Measurements from ENCODE around the gene R3HDML.

Gene R3HDML

DNA sequence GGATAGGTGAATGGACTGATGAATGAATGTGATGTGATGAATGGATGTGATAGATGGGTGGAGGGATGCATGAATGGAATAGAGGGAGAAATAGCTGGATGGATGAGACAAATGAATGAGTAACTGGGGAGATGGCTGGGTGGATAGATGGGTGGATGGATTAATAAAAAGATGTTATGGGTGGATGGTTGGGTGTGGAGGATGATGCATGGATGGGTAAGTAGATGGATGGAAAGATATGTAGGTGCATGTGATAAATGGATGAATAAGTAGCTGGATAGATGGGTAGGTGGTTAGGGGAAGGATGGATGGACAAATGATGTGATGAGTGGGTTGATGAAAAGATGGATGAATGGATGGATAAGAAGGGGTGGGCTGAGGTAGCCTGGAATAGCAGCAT, 23.4 kb downstream of the R3HDML start:
- Histone ChIP-seq H3K27me3 (peaks cover 36% of the 10 kb centered on the region), H3K27ac (no peak overlapping the region), H3K4me1 (ENCODE audit: control insufficient read depth in 1 of 2, insufficient read depth in 1 of 2, low read depth in 1 of 2, low read length in 1 of 2) (no peaks in the 10 kb centered on the region), H3K9me3 (no peaks in the 10 kb centered on the region), H3K4me3 (ENCODE audit: low read depth in 1 of 2, low read length in 1 of 2) (no peak overlapping the region), H3K36me3 (no peaks in the 10 kb centered on the region)
- TF ChIP-seq, protein P1, sequence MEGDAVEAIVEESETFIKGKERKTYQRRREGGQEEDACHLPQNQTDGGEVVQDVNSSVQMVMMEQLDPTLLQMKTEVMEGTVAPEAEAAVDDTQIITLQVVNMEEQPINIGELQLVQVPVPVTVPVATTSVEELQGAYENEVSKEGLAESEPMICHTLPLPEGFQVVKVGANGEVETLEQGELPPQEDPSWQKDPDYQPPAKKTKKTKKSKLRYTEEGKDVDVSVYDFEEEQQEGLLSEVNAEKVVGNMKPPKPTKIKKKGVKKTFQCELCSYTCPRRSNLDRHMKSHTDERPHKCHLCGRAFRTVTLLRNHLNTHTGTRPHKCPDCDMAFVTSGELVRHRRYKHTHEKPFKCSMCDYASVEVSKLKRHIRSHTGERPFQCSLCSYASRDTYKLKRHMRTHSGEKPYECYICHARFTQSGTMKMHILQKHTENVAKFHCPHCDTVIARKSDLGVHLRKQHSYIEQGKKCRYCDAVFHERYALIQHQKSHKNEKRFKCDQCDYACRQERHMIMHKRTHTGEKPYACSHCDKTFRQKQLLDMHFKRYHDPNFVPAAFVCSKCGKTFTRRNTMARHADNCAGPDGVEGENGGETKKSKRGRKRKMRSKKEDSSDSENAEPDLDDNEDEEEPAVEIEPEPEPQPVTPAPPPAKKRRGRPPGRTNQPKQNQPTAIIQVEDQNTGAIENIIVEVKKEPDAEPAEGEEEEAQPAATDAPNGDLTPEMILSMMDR (IDR thresholded peaks at IDR 0.05), result no peak

DNA sequence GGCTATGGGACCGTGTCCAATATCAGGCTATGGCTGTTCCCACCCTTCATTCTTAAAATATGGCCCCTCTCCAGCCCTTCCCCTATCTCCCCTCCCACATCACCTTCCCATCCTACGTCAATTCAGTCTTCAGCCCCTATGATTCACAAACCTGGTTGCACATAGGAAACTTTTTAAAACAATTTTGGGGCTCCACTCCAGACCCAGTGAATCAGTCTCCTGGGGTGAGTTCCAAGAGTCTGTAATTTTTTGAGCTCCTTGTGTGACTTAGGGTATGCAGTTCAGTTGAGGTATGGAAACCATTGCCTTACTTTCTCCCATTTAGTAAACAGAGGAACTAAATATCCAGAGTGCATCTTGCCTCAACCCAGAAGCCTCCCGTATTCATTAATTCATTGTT, 24.2 kb downstream of the R3HDML start:
- no peaks in the 10 kb centered on the region for H3K4me1 ChIP-seq (ENCODE audit: control insufficient read depth in 1 of 2, insufficient read depth in 1 of 2, low read depth in 1 of 2, low read length in 1 of 2)
- no peaks in the 10 kb centered on the region for H3K36me3 ChIP-seq
- H3K27ac ChIP-seq, result no peak overlapping the region
- H3K27me3 ChIP-seq, result peaks cover 36% of the 10 kb centered on the region
- H3K9me3 ChIP-seq, result no peaks in the 10 kb centered on the region
- H3K4me3 ChIP-seq (ENCODE audit: low read depth in 1 of 2, low read length in 1 of 2), result no peak overlapping the region
- TF ChIP-seq, protein P1 (IDR thresholded peaks at IDR 0.05), result no peak

DNA sequence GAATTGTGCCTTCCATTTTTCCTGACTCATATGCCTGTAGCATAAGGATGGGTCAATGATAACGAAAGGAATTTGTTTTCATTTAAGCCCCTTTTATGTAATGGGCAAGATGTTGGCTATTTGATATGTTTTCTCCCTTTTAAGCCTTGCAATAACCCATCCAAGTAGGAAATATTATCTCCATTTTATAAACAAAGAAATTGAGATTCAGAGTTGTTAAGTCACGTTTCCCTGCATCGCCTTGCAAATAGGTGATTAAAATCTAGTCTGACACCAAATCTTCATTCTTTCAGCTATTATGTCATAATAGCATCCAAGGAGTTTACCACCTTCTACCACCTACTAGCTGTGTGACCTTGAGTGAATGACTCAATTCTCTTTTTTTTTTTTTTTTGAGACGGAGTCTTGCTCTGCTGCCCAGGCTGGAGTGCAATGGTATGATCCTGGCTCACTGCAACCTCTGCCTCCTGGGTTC, 25.7 kb downstream of the R3HDML start:
- TF ChIP-seq, protein P1 (IDR thresholded peaks at IDR 0.05), result no peak

DNA sequence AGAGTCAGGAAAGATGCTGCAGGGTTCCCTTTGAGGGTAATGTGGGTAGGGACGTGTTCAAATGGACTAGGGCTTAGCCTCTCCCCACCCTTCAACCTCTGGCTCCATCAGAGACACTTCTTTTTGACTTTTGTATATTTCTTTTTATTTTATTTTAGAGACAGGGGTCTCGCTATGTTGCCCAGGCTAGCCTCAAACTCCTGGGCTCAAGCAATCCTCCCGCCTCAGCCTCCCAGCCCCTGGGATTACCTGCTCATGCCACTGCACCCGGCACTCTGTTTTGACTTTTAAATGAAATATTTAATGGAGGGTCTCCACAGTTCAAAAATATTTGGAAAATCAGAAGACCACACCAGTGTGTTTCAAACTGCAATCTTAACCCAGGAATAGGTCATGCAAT, 27.2 kb downstream of the R3HDML start:
- Histone ChIP-seq H3K4me1 (ENCODE audit: control insufficient read depth in 1 of 2, insufficient read depth in 1 of 2, low read depth in 1 of 2, low read length in 1 of 2) (no peaks in the 10 kb centered on the region), H3K9me3 (no peaks in the 10 kb centered on the region), H3K4me3 (ENCODE audit: low read depth in 1 of 2, low read length in 1 of 2) (no peak overlapping the region), H3K36me3 (no peaks in the 10 kb centered on the region), H3K27me3 (peaks cover 24% of the 10 kb centered on the region), H3K27ac (no peak overlapping the region)
- TF ChIP-seq, protein P1 (IDR thresholded peaks at IDR 0.05), result no peak

More for the DNA sequence above, 25.7 kb downstream of the R3HDML start:
- Histone ChIP-seq H3K27me3 (peaks cover 34% of the 10 kb centered on the region), H3K9me3 (no peaks in the 10 kb centered on the region), H3K4me1 (ENCODE audit: control insufficient read depth in 1 of 2, insufficient read depth in 1 of 2, low read depth in 1 of 2, low read length in 1 of 2) (no peaks in the 10 kb centered on the region), H3K27ac (no peak overlapping the region), H3K36me3 (no peaks in the 10 kb centered on the region), H3K4me3 (ENCODE audit: low read depth in 1 of 2, low read length in 1 of 2) (no peak overlapping the region)

DNA sequence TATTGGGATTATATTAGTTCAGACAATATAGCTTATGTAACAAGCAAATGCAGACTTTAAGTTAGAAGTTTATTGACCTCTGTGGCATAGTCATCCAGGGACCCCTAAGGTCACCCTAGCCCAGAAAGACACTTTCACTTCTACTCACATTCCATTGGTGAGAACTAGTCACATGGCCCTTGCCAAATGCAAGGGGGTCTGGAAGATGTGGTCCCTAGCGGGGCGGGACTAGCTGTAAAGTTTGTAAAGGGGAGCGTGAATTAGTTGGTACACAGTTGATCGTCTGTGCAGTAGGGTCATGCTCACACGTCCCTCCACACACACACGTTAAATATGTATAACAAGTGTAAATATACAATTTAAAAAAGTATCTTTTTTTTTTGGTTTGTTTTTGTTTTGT, 27.9 kb downstream of the R3HDML start:
- Histone ChIP-seq H3K4me3 (ENCODE audit: low read depth in 1 of 2, low read length in 1 of 2) (no peak overlapping the region), H3K4me1 (ENCODE audit: control insufficient read depth in 1 of 2, insufficient read depth in 1 of 2, low read depth in 1 of 2, low read length in 1 of 2) (no peaks in the 10 kb centered on the region), H3K27me3 (peaks cover 17% of the 10 kb centered on the region), H3K9me3 (no peaks in the 10 kb centered on the region), H3K27ac (no peak overlapping the region), H3K36me3 (no peaks in the 10 kb centered on the region)
- TF ChIP-seq, protein P1 (IDR thresholded peaks at IDR 0.05), result no peak

DNA sequence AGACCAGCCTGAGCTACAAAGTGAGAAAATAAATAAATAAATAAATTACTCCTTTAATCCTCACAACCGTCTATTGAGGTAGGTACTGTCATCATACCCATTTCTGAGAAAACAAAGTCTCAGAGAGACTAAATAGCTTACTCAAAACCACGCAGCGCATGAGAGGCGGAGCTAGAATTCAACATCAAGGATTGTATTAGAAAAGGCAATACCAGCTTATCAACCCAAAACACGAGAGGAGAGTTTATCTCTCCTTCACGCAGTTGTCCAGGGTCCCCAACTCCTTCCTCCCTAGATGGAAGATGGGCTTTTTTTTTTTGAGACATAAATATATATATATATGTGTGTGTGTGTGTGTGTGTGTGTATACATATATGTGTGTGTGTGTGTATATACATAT, 30.9 kb downstream of the R3HDML start:
- TF ChIP-seq, protein P1 (IDR thresholded peaks at IDR 0.05), result no peak
- Histone ChIP-seq H3K27ac (no peak overlapping the region), H3K4me3 (ENCODE audit: low read depth in 1 of 2, low read length in 1 of 2) (no peak overlapping the region), H3K36me3 (no peaks in the 10 kb centered on the region), H3K4me1 (ENCODE audit: control insufficient read depth in 1 of 2, insufficient read depth in 1 of 2, low read depth in 1 of 2, low read length in 1 of 2) (no peaks in the 10 kb centered on the region), H3K9me3 (no peaks in the 10 kb centered on the region), H3K27me3 (peaks cover 4% of the 10 kb centered on the region)

All from neutrophil (primary cell).